DLD1 (cell line): ENCODE measurements around the gene HIRIP3.

Source experiments
- in situ Hi-C: cut with HindIII; loops from 2 replicates; pipeline ENCODE4 v1.10.0; 2017; ENCODE audit warnings: low sequenced_read_pairs

HIRIP3 gene

DNA sequence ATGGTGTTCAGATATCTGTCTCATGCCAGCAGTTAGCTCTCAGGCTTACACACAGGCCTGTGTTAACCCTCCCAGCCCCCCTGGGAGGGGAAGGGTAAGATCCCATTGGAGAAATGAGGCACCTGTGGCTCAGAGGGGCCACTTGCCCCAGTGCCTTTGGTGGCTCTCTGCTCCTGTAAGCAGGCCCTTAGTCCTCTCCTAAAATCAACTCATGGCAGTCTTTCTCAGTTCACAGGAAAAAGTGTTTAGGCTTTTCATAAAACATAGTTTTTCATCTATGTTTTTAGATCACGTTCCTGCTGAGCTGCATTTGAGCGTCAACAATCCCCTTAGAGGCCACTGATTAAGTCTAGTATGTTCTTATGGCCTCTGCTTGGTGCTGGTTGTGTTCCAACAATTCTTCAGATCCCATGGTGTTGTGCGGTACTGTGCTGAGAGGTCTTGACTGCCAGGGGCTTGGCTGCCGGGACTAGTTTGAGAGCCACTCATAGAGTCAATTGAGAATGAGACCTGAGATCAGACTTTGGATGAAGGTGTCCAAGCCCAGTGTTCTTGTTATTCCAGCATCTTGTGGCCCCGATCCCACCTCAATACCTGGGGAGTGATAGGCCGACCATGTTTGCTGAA is 11.2 kb downstream of the HIRIP3 start:
- in situ Hi-C loops: no loop called here

DNA sequence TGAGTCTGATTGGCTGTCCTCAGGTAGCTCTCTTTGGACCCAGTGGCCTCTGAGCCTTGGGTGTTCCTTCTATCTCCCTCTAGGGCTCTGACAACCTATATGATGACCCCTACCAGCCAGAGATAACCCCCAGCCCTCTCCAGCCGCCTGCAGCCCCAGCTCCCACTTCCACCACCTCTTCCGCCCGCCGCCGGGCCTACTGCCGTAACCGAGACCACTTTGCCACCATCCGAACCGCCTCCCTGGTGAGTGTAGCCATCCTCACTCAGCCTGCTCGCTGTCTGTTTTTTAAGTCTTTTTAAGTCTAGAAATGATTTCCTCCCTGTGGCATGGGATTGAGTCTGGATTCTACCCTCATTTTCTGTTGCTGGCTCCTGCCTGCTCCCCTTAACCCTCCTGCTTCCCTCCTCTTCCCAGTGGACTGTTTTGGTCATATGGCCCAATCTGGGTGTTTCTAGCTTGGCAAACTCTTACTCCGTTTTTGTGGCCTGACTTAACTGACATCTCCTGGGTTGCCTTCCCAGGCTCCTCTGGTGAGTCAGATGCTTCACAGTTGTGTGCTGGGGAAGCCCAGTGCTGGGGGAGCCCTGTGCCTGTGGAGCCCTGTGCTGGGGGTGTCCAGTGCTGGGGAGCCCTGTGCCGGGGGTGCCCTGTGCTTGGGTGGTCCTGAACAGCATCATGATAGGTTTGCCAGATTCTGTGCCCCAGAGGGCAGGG is 11.8 kb downstream of the HIRIP3 start:
- in situ Hi-C loops: no loop called here

DNA sequence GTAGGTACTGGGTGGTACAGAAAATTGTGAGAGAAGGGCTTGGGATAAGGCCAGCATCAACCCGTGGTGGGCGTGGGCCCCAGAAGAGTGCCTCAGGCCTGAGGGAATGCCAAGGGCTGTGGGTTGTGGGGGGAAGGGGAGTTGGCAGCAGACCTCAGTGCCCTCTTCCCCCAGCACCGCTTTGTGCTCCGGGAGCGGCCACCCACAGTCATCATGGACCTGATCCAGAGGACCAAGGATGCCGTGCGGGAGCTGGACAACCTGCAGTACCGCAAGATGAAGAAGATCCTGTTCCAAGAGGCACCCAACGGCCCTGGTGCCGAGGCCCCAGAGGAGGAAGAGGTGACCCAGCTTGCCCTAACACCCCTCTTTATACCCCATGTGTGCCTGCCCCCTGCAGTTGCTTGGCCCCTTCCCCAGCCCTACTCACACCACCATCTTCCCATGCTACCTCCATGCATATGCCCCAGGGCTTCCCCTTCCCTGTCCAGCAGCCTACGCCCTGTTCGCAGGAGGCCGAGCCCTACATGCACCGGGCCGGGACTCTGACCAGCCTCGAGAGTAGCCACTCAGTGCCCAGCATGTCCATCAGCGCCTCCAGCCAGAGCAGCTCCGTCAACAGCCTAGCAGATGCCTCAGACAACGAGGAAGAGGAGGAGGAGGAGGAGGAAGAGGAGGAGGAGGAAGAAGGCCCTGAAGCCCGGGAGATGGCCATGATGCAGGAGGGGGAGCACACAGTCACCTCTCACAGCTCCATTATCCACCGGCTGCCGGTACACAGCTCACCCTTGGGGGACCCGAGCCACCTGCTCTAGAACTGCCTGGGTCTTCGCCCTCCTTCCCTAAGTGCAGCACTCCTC is 12.6 kb downstream of the HIRIP3 start:
- in situ Hi-C loops: no loop called here

DNA sequence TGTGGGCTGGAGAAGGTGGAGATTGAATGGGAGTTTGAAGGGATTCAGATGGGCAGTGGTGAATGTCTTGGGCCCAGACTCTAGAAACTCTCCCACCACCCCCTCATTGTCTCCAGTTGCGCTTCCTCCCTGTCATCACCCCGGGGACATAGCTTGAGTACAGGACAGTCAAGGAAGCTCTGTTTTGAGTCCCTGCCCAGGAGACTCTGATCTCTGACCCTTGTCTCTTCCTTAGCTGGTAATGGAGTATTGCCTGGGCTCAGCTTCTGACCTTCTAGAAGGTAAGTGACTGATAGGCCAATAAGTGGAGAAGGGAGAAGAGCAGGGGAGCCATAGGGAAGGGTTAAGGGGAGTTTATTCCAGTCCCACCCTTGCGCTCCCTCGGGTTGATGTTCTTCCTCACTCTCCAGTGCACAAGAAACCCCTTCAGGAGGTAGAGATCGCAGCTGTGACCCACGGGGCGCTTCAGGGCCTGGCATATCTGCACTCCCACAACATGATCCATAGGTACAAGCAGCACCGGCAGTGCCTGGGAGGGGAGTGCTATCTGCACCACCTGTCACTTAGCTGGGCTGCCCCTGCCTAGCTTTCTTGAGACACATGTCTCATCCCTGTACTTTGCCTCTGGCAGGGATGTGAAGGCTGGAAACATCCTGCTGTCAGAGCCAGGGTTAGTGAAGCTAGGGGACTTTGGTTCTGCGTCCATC is 16.7 kb downstream of the HIRIP3 start:
- in situ Hi-C loops: no loop called here

DNA sequence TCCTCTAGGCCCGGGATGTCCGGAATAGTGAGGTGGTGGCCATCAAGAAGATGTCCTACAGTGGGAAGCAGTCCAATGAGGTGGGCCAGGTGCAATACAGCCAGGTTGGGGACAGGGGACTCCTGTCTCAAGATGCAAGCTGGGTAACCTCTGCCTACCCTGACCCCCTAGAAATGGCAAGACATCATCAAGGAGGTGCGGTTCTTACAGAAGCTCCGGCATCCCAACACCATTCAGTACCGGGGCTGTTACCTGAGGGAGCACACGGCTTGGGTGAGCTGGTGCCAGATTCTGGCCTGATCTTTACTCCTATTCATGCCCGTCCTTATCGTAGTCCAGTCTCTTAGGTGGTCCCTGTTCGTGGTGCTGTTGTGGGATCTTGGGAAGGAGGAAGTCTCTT is 17.3 kb downstream of the HIRIP3 start:
- in situ Hi-C loops: no loop called here

DNA sequence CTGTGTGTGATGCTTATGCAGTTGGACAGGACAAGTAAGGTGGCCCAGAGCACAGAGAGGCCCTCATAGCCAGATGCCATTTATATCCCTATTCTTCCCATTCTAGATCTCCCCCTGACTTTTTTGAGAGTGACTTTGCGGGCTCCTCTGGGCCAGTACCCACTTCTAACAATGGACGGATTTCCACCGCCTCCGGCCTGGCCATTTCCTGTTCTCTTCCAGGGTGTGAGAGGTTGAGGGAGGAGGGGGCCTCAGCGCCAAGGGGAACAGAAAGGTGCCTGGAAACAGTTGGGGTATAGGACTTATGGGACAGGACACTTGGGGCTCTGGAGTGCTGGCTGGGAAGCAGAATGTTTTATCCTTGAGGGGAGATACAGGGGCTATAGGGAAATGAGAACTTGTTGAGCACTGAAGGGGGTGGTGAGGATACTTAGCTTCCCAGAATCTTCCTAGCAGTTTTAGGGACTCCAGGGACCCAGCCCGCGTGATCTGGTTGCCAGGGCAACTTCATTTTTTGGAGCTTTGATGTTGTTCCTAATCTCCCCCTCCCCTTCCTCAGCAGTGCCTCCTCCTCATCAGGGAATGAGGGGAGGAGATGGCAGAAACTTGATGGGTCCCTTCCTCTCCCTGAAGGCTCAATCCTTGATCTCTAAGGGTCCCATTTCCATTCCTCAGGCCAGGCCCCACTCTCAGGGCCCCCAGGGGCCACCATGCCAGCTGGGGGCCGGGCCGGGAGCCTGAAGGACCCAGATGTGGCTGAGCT is 18.2 kb downstream of the HIRIP3 start:
- in situ Hi-C loops: no loop called here

DNA sequence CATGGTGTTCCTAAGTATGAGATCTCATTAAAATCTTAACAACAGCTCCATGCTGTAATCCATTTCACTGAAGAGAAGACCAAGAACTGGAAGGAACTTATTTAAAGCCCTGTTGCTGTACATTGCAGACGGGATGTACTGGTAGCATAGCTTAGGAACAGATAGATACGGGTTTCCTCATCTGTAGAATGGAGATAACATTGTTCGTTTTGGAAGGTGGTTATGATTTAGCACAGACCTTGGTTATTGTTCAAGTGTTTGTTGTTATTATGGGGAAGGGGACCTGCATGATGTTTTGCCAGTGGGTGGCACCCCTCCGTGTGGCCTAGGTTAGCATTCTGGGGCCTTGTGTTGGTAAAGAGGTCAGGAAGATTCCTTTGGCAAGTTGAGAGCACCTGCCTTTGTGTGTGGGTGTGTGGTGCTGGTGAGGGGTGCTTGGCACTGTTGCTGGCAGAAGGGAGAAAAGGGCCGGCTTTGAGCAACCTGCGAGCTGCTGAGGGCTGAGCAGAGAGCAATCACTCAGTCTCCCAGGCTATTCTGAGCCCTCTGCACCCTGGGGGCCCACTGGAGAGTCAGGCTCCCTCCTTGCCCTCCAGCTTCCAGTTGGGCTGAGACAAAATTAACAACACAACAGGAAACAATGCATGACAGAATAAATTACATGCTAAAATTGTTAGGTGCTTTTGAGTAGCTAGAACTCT is 19.5 kb downstream of the HIRIP3 start:
- in situ Hi-C loops: no loop called here

DNA sequence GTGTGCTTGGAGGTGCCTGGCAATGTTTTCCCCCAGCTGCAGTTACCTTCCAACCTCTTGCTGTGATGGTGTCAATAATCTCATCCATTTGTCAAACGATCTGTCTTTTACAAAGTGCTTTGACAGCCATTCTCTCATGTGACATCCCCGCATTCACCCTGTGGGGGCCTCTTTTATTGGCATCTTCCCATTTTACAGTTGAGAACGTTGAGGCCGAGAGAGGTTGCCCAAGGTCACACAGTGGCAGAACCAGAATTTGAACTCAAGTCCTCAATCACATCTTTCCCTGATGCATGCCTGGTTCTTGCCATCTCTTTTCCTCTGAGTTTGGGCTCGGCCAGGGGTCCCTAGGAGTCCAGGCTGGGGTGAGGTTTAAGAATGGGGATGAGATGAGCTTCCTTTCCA is 20.3 kb downstream of the HIRIP3 start:
- in situ Hi-C loops: no loop called here

DNA sequence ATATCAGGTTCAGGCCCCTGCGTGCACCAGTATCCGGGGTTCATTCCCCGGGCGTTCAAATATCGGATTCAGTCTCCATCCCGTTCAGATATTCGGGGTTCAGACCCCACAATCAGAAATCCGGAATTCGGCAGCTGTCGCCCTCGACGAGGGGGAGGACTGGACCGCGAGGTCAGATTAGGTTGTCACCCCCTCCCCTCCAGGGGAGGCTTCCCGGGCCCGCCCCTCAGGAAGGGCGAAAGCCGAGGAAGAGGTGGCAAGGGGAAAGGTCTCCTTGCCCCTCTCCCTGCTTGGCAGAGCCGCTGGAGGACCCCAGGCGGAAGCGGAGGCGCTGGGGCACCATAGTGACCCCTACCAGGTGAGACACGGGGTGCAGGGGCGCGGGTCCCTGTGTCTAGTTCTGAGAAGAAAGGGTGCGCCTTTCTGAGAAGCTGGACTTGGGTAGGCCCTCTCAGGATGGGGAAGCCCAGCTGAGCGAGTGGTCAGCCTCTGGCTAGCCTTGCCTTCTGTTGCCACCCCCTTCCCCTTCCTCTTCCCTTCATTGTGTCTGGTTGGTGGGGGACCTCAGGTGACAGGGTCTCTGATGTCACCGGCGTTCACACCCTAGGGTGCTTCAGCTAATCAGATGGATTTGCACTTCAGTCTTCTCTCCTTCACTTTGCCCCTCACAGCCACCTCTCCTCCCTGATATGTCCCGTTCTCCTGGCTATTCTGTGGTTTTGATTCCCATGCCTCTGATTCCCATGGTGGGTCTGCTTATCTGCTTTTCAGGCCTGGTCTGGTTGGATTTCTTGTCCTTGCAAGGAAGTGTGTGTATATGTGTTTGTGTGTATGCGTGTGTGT is 20.9 kb downstream of the HIRIP3 start:
- in situ Hi-C loops: no loop called here

DNA sequence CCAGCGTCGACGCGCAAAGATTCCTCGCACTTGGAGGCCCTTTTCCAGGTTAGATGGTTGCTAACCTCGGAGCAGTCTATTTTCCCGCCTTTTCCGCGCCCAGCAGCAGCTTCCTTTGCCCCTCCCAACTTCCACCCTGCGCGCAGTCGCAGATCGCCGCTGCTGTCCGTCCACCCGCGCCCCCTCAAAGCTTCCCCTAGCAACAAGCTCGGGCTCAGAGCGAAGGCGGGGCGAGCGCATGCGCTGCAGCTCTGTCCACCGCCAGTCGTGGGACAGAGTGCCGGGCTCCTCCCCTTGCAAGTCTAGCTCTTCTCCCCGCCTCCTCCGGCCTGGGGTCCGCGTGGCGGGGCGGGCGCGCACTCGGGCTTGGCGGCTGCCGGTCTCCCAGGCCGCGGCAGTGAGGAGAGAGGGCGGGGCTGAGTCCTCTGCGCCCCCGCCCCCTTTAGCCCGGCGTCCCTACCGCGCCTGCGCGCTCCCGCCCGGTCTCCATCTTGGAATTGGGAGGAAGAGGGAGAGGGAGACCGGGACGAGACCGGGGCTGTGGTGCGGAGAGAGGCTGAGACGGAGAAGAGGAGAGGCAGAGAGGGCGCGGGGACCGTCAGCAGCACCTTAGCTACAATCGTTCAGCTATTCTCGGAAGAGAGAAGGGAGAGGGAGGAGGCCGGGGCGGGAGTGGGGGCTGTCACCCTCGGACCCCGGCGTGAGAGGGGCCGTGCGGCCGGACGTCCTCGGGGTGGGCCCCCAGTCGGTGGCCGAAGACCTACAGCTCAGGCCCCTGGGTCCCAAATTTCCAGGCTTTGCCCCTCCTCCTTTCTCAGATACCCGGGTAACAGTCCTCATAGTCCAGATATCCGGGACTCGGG is 21.8 kb downstream of the HIRIP3 start, which contains the start of gene TAOK2:
Gene TAOK2 (plus strand): TSS at position 485 of the 863 bp plus-strand sequence. CDS start 3,905 bp downstream, outside the sequence.
- in situ Hi-C loops: no loop called here

DNA sequence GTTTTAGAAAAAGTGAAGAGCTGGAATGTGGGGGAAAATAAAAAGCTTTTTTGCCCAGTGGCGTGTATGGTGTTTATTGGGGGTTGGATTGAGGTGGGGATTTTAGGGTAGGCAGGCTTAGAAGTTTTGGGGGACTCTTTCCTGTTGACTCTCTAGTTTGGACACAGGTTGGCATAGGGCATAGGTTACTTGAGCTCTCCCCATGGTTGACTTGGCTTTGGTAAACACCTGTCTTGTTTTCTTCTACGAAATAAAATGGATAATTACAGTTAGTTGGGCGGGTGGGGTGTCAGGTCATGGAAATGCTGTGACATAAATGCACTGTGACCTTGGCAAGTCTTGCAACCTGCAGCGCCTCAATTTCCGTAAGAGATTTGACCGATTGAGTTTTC is 22.4 kb downstream of the HIRIP3 start:
- in situ Hi-C loops: no loop called here

DNA sequence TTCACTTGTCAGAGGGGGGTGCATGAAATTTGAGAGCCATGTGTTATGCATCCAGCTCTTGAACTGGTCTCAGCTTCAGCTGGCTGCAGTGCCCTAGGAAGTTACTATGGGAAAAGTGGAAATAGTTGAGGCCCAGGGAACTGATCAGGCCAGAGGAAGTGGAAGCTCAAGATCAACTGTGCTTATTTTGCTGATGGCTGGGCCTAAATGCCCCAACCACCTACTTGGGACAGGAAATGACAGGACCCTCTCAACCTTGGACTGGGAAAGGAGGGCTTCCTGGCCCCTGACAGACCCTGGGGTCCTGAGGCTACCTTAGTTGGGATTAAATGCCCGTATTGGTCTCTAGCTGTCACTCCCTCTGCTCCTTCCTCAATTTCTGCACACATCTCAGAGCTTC is 22.9 kb downstream of the HIRIP3 start:
- in situ Hi-C loops: no loop called here

DNA sequence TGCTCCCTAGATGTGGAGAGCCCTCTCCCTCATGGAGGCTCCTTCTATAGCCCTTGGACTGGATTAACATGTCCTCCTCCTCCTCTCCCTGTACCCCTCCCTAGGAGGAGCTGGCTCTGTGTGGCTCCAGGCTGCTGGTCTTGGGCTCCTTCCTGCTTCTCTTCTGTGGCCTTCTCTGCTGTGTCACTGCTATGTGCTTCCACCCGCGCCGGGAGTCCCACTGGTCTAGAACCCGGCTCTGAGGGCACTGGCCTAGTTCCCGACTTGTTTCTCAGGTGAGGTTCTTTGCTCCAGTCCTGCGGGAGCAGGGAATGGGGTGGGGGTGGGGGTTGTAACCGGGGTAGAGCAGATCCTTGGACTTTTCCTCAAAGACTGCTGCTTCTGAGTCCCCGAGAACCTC is 24.1 kb downstream of the HIRIP3 start:
- in situ Hi-C loops: no loop called here

DNA sequence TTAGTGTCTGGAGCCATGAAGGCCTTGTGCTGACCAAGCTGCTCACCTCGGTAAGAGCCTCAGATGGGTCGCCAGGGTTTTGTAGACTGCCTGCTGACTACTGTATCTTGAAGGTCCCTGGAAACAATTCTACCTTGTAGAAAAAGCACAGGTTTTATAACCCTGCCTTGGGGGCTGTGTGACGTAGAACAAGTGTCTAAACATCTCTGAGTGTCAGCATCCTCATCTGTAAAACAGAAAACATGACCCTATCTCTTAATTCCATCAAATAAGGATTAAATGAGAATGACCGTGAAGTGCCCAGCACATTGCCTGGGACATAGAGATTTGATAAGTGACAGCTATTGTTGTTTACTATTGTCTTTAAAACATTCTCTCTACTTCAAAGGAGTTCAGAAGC is 27.2 kb downstream of the HIRIP3 start:
- in situ Hi-C loops: no loop called here

DNA sequence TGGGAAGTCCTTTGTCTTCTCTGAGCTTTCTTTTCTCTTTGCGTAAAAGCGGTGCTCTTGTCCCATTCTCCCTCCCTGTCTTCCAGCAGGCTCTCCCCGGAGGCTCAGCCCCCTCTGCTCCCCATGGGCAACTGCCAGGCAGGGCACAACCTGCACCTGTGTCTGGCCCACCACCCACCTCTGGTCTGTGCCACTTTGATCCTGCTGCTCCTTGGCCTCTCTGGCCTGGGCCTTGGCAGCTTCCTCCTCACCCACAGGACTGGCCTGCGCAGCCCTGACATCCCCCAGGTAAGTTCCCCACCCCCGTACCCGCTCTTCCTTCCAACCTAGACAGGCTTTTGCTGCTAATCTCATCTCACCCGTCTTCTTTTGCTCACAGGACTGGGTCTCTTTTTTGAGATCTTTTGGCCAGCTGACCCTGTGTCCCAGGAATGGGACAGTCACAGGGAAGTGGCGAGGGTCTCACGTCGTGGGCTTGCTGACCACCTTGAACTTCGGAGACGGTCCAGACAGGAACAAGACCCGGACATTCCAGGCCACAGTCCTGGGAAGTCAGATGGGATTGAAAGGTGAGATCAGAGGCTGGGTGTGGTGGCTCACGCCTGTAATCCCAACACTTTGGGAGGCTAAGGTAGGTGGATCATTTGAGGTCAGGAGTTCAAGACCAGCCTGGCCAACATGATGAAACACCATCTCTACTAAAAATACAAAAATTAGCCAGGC is 32.2 kb downstream of the HIRIP3 start:
- in situ Hi-C loops: no loop called here

DNA sequence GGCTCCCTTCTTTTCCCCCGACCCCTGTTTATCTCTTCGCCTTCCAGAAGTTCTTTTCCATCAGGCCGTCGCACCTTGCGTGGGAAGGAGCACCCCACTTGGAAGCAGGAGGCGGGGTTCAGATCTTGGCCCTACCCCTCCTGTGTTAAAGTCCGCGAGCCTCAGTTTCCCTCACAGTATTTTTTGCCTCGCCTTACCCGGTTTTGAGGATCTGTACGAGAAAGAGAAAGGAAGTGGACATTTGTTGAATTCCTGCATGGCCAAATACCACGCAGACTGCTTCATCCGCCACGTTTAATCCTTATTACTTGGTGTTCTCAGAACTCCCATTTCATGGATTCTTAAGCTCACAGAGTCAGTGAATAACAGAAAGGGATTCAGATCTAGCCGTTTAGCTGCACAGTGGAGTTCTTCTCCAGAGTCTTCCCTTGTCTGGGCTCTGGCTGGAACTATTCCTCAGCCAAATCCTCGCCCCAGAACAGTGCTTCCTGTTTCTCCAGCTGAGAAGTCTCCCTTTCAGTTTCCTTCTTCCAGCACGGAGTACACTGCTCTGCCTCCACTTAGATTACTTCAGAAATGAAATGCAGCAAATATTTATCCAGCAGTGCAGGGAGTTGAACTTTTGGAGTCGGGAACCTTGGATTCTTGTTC is 32.9 kb downstream of the HIRIP3 start:
- in situ Hi-C loops: no loop called here
